ENCODE measurements around the gene PRPS2. TPM values are rescaled to one million over a fixed set of nuclear protein-coding genes. Genes with fewer than 3 reads are reported as not detected.

The PRPS2 gene
- total and polyA plus RNA-seq, 2 of the 8 experiments (the other 6 are each of a cell fraction or from before 2014, with no cell fraction given) = 11.8 to 31.4 TPM

DNA sequence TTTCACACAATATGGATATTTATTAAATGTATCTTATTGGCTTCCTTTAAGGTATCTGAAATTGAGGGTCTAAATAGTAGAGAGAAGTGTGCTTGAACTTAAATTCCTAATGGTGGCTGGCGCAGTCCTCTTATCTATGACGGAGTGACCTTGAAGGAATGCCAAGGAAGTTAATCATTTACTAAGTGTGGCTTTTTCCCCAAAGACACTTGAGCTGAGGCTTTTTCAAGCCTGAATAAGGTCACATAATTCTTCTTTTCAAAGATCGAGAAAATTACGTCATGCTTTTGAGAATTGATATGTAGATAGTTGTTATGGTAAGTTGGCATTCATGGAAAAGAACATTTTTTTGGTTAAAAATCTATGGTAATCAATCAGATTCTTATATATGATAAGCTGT lies 11.7 kb upstream of the PRPS2 start (continued):
- TF ChIP-seq SIRT6 (IDR thresholded peaks at IDR 0.05; ENCODE audit: low read length) (no peak), TCF12 (IDR thresholded peaks at IDR 0.05; ENCODE audit: low read depth, low read length) (no peak), TAF1 (IDR thresholded peaks at IDR 0.05; ENCODE audit: low read depth, low read length) (no peak), SUZ12 (IDR thresholded peaks at IDR 0.05; ENCODE audit: low read length) (no peak), BRCA1 (IDR thresholded peaks at IDR 0.05; ENCODE audit: low read depth, low read length) (no peak), SP4 (IDR thresholded peaks at IDR 0.05; ENCODE audit: low read length) (no peak), CEBPB (IDR thresholded peaks at IDR 0.05; ENCODE audit: low read depth, low read length) (no peak), RBBP5 (IDR thresholded peaks at IDR 0.05; ENCODE audit: borderline replicate concordance, low read depth, low read length) (no peak)
